MM.1S (cell line): Measurements from ENCODE around the gene HES5.

ENCODE experiments used
- EZH2phosphoT487 ChIP-seq: fragments of 300-600 bp; sonication (generic); IDR thresholded peaks from 2 replicates; pipeline ENCODE4 v1.6.1; 2018; ENCODE audit warnings: antibody characterized with exemption, low read length
- TF ChIP-seq, protein P1 (sequence below): fragments of 300-600 bp; sonication (generic); IDR thresholded peaks from 2 replicates; pipeline ENCODE4 v1.5.1; 2016; ENCODE audit warnings: antibody characterized with exemption, low read length, mixed read lengths

DNA sequence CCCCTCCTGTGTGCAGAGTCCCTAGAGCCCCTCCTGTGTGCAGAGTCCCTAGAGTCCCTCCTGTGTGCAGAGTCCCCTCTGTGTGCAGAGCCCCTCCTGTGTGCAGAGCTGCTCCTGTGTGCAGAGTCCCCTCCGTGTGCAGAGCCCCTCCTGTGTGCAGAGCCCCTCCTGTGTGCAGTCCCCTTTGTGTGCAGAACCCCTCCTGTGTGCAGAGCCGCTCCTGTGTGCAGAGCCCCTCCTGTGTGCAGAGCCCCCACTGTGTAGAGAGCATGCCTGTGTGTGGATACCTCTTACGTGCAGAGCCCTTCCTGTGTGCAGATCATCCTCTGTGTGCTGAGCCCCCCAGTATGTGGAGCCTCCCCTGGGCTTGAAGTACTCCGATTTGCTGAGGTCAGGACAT is 8.3 kb upstream of the HES5 start:
- TF ChIP-seq, protein P1, sequence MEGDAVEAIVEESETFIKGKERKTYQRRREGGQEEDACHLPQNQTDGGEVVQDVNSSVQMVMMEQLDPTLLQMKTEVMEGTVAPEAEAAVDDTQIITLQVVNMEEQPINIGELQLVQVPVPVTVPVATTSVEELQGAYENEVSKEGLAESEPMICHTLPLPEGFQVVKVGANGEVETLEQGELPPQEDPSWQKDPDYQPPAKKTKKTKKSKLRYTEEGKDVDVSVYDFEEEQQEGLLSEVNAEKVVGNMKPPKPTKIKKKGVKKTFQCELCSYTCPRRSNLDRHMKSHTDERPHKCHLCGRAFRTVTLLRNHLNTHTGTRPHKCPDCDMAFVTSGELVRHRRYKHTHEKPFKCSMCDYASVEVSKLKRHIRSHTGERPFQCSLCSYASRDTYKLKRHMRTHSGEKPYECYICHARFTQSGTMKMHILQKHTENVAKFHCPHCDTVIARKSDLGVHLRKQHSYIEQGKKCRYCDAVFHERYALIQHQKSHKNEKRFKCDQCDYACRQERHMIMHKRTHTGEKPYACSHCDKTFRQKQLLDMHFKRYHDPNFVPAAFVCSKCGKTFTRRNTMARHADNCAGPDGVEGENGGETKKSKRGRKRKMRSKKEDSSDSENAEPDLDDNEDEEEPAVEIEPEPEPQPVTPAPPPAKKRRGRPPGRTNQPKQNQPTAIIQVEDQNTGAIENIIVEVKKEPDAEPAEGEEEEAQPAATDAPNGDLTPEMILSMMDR: no peak
- TF ChIP-seq EZH2phosphoT487: no peak
